SK-N-SH treated with all-trans-retinoic acid at 6 μM for 48 hours (cell line): ENCODE data around the gene CHODL.

Source experiments
- CREB5 ChIP-seq: fragments of 250-450 bp; sonication (Bioruptor Pico); IDR thresholded peaks from 2 replicates; pipeline ENCODE4 v1.5.1; 2020; ENCODE audit warnings: low read depth, mild to moderate bottlenecking, moderate library complexity
- CSDC2 ChIP-seq: fragments of 250-450 bp; sonication (Bioruptor Pico); IDR thresholded peaks from 2 replicates; pipeline ENCODE4 v1.5.0; 2020; ENCODE audit warnings: mild to moderate bottlenecking, moderate library complexity
- PATZ1 ChIP-seq: fragments of 250-450 bp; sonication (Bioruptor Pico); IDR thresholded peaks from 2 replicates; pipeline ENCODE4 v1.8.0; 2020; ENCODE audit warnings: mild to moderate bottlenecking, moderate library complexity, borderline replicate concordance
- PPARA ChIP-seq: fragments of 250-450 bp; sonication (Bioruptor Pico); IDR thresholded peaks from 2 replicates; pipeline ENCODE4 v1.5.0; 2020; ENCODE audit warnings: mild to moderate bottlenecking, borderline replicate concordance
- RARB ChIP-seq: fragments of 250-450 bp; sonication (Bioruptor Pico); IDR thresholded peaks from 2 replicates; pipeline ENCODE4 v1.8.0; 2021; ENCODE audit warnings: mild to moderate bottlenecking, moderate library complexity
- ZC3H10 ChIP-seq: fragments of 250-450 bp; sonication (Bioruptor Pico); IDR thresholded peaks from 2 replicates; pipeline ENCODE4 v1.5.1; 2021; ENCODE audit warnings: mild to moderate bottlenecking, moderate library complexity
- TF ChIP-seq, protein P1 (sequence below): fragments of 250-450 bp; sonication (Bioruptor Pico); IDR thresholded peaks from 2 replicates; pipeline ENCODE4 v1.5.1; 2021; ENCODE audit warnings: mild to moderate bottlenecking, moderate library complexity

DNA sequence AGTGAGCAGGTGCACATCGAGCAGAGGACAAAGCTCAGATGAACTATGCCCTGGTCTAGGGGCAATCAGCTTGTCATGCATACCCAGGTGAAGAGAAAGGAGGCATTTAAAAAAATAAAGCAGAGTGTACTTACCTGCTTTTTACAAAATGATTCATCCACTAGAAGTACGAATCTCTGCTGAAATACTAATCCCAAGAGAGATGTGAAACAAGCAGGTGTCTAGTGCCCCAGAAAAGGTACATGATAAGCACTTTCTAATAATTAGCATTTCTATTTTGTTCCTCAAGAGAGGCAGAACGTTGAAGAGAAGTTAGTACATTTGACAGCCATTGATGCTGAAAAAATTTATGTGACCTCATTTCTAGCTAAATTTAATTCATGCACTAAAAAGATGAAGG, 31.1 kb downstream of the CHODL start:
- TF ChIP-seq, protein P1, sequence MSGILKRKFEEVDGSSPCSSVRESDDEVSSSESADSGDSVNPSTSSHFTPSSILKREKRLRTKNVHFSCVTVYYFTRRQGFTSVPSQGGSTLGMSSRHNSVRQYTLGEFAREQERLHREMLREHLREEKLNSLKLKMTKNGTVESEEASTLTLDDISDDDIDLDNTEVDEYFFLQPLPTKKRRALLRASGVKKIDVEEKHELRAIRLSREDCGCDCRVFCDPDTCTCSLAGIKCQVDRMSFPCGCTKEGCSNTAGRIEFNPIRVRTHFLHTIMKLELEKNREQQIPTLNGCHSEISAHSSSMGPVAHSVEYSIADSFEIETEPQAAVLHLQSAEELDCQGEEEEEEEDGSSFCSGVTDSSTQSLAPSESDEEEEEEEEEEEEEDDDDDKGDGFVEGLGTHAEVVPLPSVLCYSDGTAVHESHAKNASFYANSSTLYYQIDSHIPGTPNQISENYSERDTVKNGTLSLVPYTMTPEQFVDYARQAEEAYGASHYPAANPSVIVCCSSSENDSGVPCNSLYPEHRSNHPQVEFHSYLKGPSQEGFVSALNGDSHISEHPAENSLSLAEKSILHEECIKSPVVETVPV (CRISPR knock-in tag) = no peak
- no peak for TF ChIP-seq CSDC2
- no peak for TF ChIP-seq PATZ1 (CRISPR knock-in tag)
- no peak for TF ChIP-seq RARB
- no peak for TF ChIP-seq ZC3H10 (CRISPR knock-in tag)
- TF ChIP-seq PPARA = no peak
- TF ChIP-seq CREB5 (CRISPR knock-in tag) = no peak
